HFFc6 (cell line): ENCODE results near the gene AFF2. TPM values are rescaled to one million over a fixed set of nuclear protein-coding genes. Genes with fewer than 3 reads are reported as not detected.

Source experiments
- DNase-seq: peaks from one replicate; pipeline ENCODE4 v3.0.0-alpha.2; 2018
- H3K27ac Mint-ChIP-seq: 2 replicates; pipeline ENCODE4 v1.8.0; 2020; ENCODE audit warnings: mild to moderate bottlenecking, mixed read lengths
- H3K27me3 Mint-ChIP-seq: 2 replicates; pipeline ENCODE4 v1.8.0; 2021; ENCODE audit warnings: mild to moderate bottlenecking, moderate library complexity, mixed read lengths; ENCODE audit not compliant: insufficient read depth
- H3K36me3 Mint-ChIP-seq: 2 replicates; pipeline ENCODE4 v1.8.0; 2021; ENCODE audit warnings: low read depth, mixed read lengths
- H3K4me1 Mint-ChIP-seq: 2 replicates; pipeline ENCODE4 v1.8.0; 2020; ENCODE audit warnings: low read depth, mixed read lengths
- H3K4me3 Mint-ChIP-seq: 2 replicates; pipeline ENCODE4 v1.8.0; 2020; ENCODE audit warnings: mild to moderate bottlenecking, moderate library complexity, mixed read lengths
- H3K9me3 Mint-ChIP-seq: 2 replicates; pipeline ENCODE4 v1.8.0; 2020; ENCODE audit warnings: mild to moderate bottlenecking, mixed read lengths
- CTCF ChIP-seq: fragments of 200-600 bp; sonication (generic); IDR thresholded peaks from 2 replicates; pipeline ENCODE4 v1.5.0; 2021; ENCODE audit warnings: antibody characterized with exemption, mild to moderate bottlenecking
- total RNA-seq, 6 experiments: library from RNA; stranded (reverse); fragmentation: NEBNext Ultra II Directional; extraction: Animal tissue kit (Norgen Biotek cat#: 25700); gene quantifications; 2 replicates in 1 of 6; 3 replicates in 5 of 6; pipeline ENCODE4 v1.2.3, GENCODE V29; 2021

AFF2 gene
- total RNA-seq, 6 experiments from 2014 or later = not detected

- no peak overlapping the region for H3K4me3 Mint-ChIP-seq
Observed at GRCh38 chrX:148741441-148741840, 241.0 kb downstream of the AFF2 start.

GRCh38 chrX:148755111-148755510 lies 254.7 kb downstream of the AFF2 start:
- H3K4me3 Mint-ChIP-seq = no peak overlapping the region
- H3K27me3 Mint-ChIP-seq = no peaks in the 10 kb centered on the region
- no peaks in the 10 kb centered on the region for H3K36me3 Mint-ChIP-seq
- peaks cover 8% of the 10 kb centered on the region for H3K9me3 Mint-ChIP-seq
- DNase-seq = no peak
- no peaks in the 10 kb centered on the region for H3K4me1 Mint-ChIP-seq
- no peak for TF ChIP-seq CTCF
- no peak overlapping the region for H3K27ac Mint-ChIP-seq

More at GRCh38 chrX:148741441-148741840, 241.0 kb downstream of the AFF2 start:
- no peaks in the 10 kb centered on the region for H3K27me3 Mint-ChIP-seq
- H3K9me3 Mint-ChIP-seq = peaks cover 23% of the 10 kb centered on the region
- no peaks in the 10 kb centered on the region for H3K36me3 Mint-ChIP-seq
- DNase-seq = no peak
- no peaks in the 10 kb centered on the region for H3K4me1 Mint-ChIP-seq
- no peak for TF ChIP-seq CTCF
- no peak overlapping the region for H3K27ac Mint-ChIP-seq

- Mint-ChIP-seq H3K27ac (no peak overlapping the region), H3K36me3 (no peaks in the 10 kb centered on the region), H3K4me1 (no peaks in the 10 kb centered on the region), H3K4me3 (no peak overlapping the region), H3K27me3 (no peaks in the 10 kb centered on the region), H3K9me3 (peaks cover 5% of the 10 kb centered on the region; the same call in 1 of the 2 replicates)
- no peak for TF ChIP-seq CTCF
- no peak for DNase-seq
Observed at GRCh38 chrX:148763896-148764295, 263.5 kb downstream of the AFF2 start.

GRCh38 chrX:148768296-148768695 lies 267.9 kb downstream of the AFF2 start:
- Mint-ChIP-seq H3K36me3 (no peaks in the 10 kb centered on the region), H3K27ac (no peak overlapping the region), H3K4me1 (no peaks in the 10 kb centered on the region), H3K4me3 (no peak overlapping the region), H3K27me3 (no peaks in the 10 kb centered on the region), H3K9me3 (peaks cover 5% of the 10 kb centered on the region; the same call in 1 of the 2 replicates)
- no peak for TF ChIP-seq CTCF
- DNase-seq = no peak

- no peak overlapping the region for H3K4me3 Mint-ChIP-seq
- H3K36me3 Mint-ChIP-seq = no peaks in the 10 kb centered on the region
- no peak for TF ChIP-seq CTCF
- DNase-seq = no peak
- peaks cover 8% of the 10 kb centered on the region for H3K9me3 Mint-ChIP-seq
- H3K27me3 Mint-ChIP-seq = no peaks in the 10 kb centered on the region
- no peak overlapping the region for H3K27ac Mint-ChIP-seq
- H3K4me1 Mint-ChIP-seq = no peaks in the 10 kb centered on the region
Observed at GRCh38 chrX:148771440-148771839, 271.0 kb downstream of the AFF2 start.

- H3K4me3 Mint-ChIP-seq = no peak overlapping the region
- H3K4me1 Mint-ChIP-seq = no peaks in the 10 kb centered on the region
- no peak overlapping the region for H3K27ac Mint-ChIP-seq
- no peak for DNase-seq
- peaks cover 21% of the 10 kb centered on the region for H3K9me3 Mint-ChIP-seq
- no peak for TF ChIP-seq CTCF
- no peaks in the 10 kb centered on the region for H3K27me3 Mint-ChIP-seq
- no peaks in the 10 kb centered on the region for H3K36me3 Mint-ChIP-seq
Observed at GRCh38 chrX:148774276-148774675, 273.9 kb downstream of the AFF2 start.
